B cell (primary cell): ENCODE data around the gene KRTAP10-2. TPM values are rescaled to one million over a fixed set of nuclear protein-coding genes. Genes with fewer than 3 reads are reported as not detected.

ENCODE experiments used
- ATAC-seq: fragments of 200-7000 bp; cut with Tn5 transposase; one replicate; pipeline ENCODE4 v1.10.0; 2021; ENCODE audit warnings: low read depth, mild to moderate bottlenecking, moderate number of reproducible peaks, moderate library complexity
- CTCF ChIA-PET: fragments of 350-600 bp; sonication (Branson Sonifier 250); formaldehyde crosslinking; loops from one replicate; lab custom pipeline; 2021; ENCODE audit warnings: antibody characterized with exemption, inconsistent platforms; lab: Charles Lee
- POLR2A ChIA-PET: fragments of 350-600 bp; sonication (Branson Sonifier 250); formaldehyde crosslinking; loops from one replicate; lab custom pipeline; 2021; ENCODE audit warnings: antibody characterized with exemption; lab: Charles Lee
- DNase-seq: peaks from one replicate; pipeline ENCODE4 v3.0.0; 2013
- H2AFZ ChIP-seq: 2 replicates; pipeline ENCODE4 v1.6.1; 2012; ENCODE audit warnings: mild to moderate bottlenecking, low read depth, low read length; ENCODE audit not compliant: insufficient read depth, poor library complexity, severe bottlenecking
- H3K27ac ChIP-seq, 2 donors: 1 replicate in 1 of 2; 2 replicates in 1 of 2; pipeline ENCODE4 v1.5.1; 2012 to 2013; ENCODE audit warnings: low read length in 2 of 2, mild to moderate bottlenecking in 2 of 2, moderate library complexity in 1 of 2
- H3K27me3 ChIP-seq, 4 experiments: fragments of 200-600 bp in 1 of 4; sonication (generic) in 1 of 4; replicated peaks in 1 of 4; 1 replicate in 2 of 4; 2 replicates in 2 of 4; pipeline versions ENCODE4 v1.6.1 to v1.7.0; 2013 to 2016; ENCODE audit warnings: low read length in 3 of 4, mild to moderate bottlenecking in 2 of 4, mixed read lengths in 1 of 4, moderate library complexity in 1 of 4; ENCODE audit not compliant: insufficient read depth in 4 of 4, control insufficient read depth in 3 of 4; ENCODE audit errors: control extremely low read depth in 1 of 4
- H3K36me3 ChIP-seq, 2 experiments: replicated peaks in 1 of 2; 1 replicate in 1 of 2; 2 replicates in 1 of 2; pipeline versions ENCODE4 v1.6.1 to v1.7.1; 2013; ENCODE audit warnings: low read length in 1 of 2; ENCODE audit not compliant: insufficient read depth in 2 of 2, control insufficient read depth in 1 of 2; ENCODE audit errors: control extremely low read depth in 1 of 2, extremely low read depth in 1 of 2
- H3K4me1 ChIP-seq, 2 donors: fragments of 200-600 bp in 1 of 2; sonication (generic) in 1 of 2; 1 replicate in 1 of 2; 2 replicates in 1 of 2; pipeline versions ENCODE4 v1.5.1 to v1.6.1; 2013 to 2017; ENCODE audit warnings: low read length in 2 of 2; ENCODE audit not compliant: control insufficient read depth in 2 of 2, insufficient read depth in 2 of 2
- H3K4me2 ChIP-seq: replicated peaks from 2 replicates; pipeline ENCODE3; 2012; ENCODE audit warnings: mild to moderate bottlenecking, low read depth, low read length; ENCODE audit not compliant: poor library complexity, severe bottlenecking
- H3K4me3 ChIP-seq, 5 experiments: fragments of 200-600 bp in 1 of 5; sonication (generic) in 1 of 5; 1 replicate in 3 of 5; 2 replicates in 2 of 5; pipeline versions ENCODE4 v1.5.1 to v1.7.0; 2011 to 2016; ENCODE audit warnings: low read length in 4 of 5, mild to moderate bottlenecking in 4 of 5, low read depth in 2 of 5, control low read depth in 1 of 5, moderate library complexity in 1 of 5; ENCODE audit not compliant: insufficient read depth in 1 of 5; ENCODE audit errors: control extremely low read depth in 1 of 5, extremely low read depth in 1 of 5
- H3K79me2 ChIP-seq: fragments of 200-600 bp; sonication (generic); one replicate; pipeline ENCODE4 v1.6.0; 2016; ENCODE audit warnings: low read length; ENCODE audit not compliant: control insufficient read depth, insufficient read depth
- H3K9ac ChIP-seq: fragments of 200-600 bp; sonication (generic); 2 replicates; pipeline ENCODE4 v1.6.1; 2017; ENCODE audit warnings: mild to moderate bottlenecking, low read length, moderate library complexity
- H3K9me3 ChIP-seq, 3 donors: one replicate each; pipeline versions ENCODE4 v1.6.1 to v1.7.1; 2013; ENCODE audit warnings: low read length in 2 of 3; ENCODE audit not compliant: control insufficient read depth in 2 of 3, insufficient read depth in 1 of 3; ENCODE audit errors: control extremely low read depth in 1 of 3
- H4K20me1 ChIP-seq: 2 replicates; pipeline ENCODE4 v1.6.0; 2012; ENCODE audit warnings: mild to moderate bottlenecking, low read length; ENCODE audit not compliant: insufficient read depth, control insufficient read depth, poor library complexity, severe bottlenecking
- H3K27ac Mint-ChIP-seq: one replicate; pipeline ENCODE4 v1.8.0; 2021; ENCODE audit warnings: mixed read lengths
- H3K27me3 Mint-ChIP-seq: one replicate; pipeline ENCODE4 v1.8.0; 2021; ENCODE audit warnings: mixed read lengths
- H3K4me1 Mint-ChIP-seq: one replicate; pipeline ENCODE4 v1.8.0; 2021; ENCODE audit warnings: mixed read lengths
- H3K4me3 Mint-ChIP-seq: one replicate; pipeline ENCODE4 v1.8.0; 2021; ENCODE audit warnings: mixed read lengths
- H3K9me3 Mint-ChIP-seq: one replicate; pipeline ENCODE4 v1.8.0; 2022; ENCODE audit warnings: mixed read lengths; ENCODE audit not compliant: insufficient read depth
- CTCF ChIP-seq: fragments of 200-600 bp; IDR thresholded peaks from one replicate; pipeline ENCODE4 v1.8.0; 2022; ENCODE audit warnings: antibody characterized with exemption, mild to moderate bottlenecking
- EZH2 ChIP-seq: IDR thresholded peaks from 2 replicates; pipeline ENCODE4 v1.6.1; 2012; ENCODE audit warnings: borderline replicate concordance, low read depth, mild to moderate bottlenecking, moderate library complexity, low read length; ENCODE audit not compliant: insufficient read depth, poor library complexity, severe bottlenecking
- WGBS: methylation state at CpG from one replicate; pipeline ENCODE4 v1.1.5; 2013; ENCODE audit warnings: missing lambda C conversion rate; ENCODE audit not compliant: insufficient coverage; 5-methylcytosine and 5-hydroxymethylcytosine counted together
- intact Hi-C: fragments of 100-400 bp; cut with micrococcal nuclease; formaldehyde crosslinking; loops from one replicate; pipeline ENCODE4 v1.10.0; 2022
- polyA plus RNA-seq: library from polyadenylated mRNA; depleted of rRNA; stranded (reverse); fragments of >200 nt; gene quantifications from 2 replicates; pipeline ENCODE4 v1.2.3, GENCODE V29; 2012
- total RNA-seq, 2 donors: library from RNA; stranded (reverse); fragments of 120-200 nt in 1 of 2; gene quantifications; 1 replicate in 1 of 2; 2 replicates in 1 of 2; pipeline versions ENCODE4 v1.2.3 to v1.2.4, GENCODE V29; 2013 to 2022

The KRTAP10-2 gene
- total and polyA plus RNA-seq, 2 donors (not counting 1 experiment from before 2014, with no cell fraction given), result not detected

- Histone ChIP-seq H3K4me2 (no peak overlapping the region), H3K4me3 (no peak overlapping the region), H3K36me3 (no peaks in the 10 kb centered on the region), H3K9me3 (no peaks in the 10 kb centered on the region), H3K27ac (no peak overlapping the region), H4K20me1 (no peaks in the 10 kb centered on the region), H3K79me2 (no peaks in the 10 kb centered on the region), H3K27me3 (no peaks in the 10 kb centered on the region), H3K9ac (no peak overlapping the region), H2AFZ (no peak overlapping the region), H3K4me1 (no peaks in the 10 kb centered on the region)
- ATAC-seq (no peak), DNase-seq (no peak)
- TF ChIP-seq EZH2, result no peak
- no peak for TF ChIP-seq CTCF
- Mint-ChIP-seq H3K27me3 (peaks cover 8% of the 10 kb centered on the region), H3K4me1 (no peaks in the 10 kb centered on the region), H3K4me3 (no peak overlapping the region), H3K27ac (no peak overlapping the region), H3K9me3 (no peaks in the 10 kb centered on the region)
- ChIA-PET CTCF (no interaction called here), POLR2A (no interaction called here)
- intact Hi-C loops, result no loop called here
- WGBS, result 94% methylated on average over 12 of the region's 17 CpGs
These were observed 22.3 kb downstream of the KRTAP10-2 start for GRCh38 chr21:44529011-44529421.

GRCh38 chr21:44528634-44528995 is 22.7 kb downstream of the KRTAP10-2 start:
- Mint-ChIP-seq H3K27me3 (peaks cover 8% of the 10 kb centered on the region), H3K9me3 (no peaks in the 10 kb centered on the region), H3K27ac (no peak overlapping the region), H3K4me1 (no peaks in the 10 kb centered on the region), H3K4me3 (no peak overlapping the region)
- intact Hi-C loops, result no loop called here
- TF ChIP-seq CTCF (no peak), EZH2 (no peak)
- no peak overlapping the region for H3K4me2 ChIP-seq
- no peak for ATAC-seq
- no peaks in the 10 kb centered on the region for H3K79me2 ChIP-seq
- H4K20me1 ChIP-seq, result no peaks in the 10 kb centered on the region
- 81% methylated on average over 10 of the region's 10 CpGs for WGBS
- H3K4me1 ChIP-seq, result no peaks in the 10 kb centered on the region
- H3K9me3 ChIP-seq, result no peaks in the 10 kb centered on the region
- no peak overlapping the region for H3K9ac ChIP-seq
- no peaks in the 10 kb centered on the region for H3K36me3 ChIP-seq
- no peak overlapping the region for H3K27ac ChIP-seq
- ChIA-PET CTCF (no interaction called here), POLR2A (no interaction called here)
- H3K4me3 ChIP-seq, result no peak overlapping the region
- DNase-seq, result no peak
- H2AFZ ChIP-seq, result no peak overlapping the region
- H3K27me3 ChIP-seq, result no peaks in the 10 kb centered on the region
